Measurements from ENCODE around the gene RTTN.

- TF ChIP-seq, protein P1, sequence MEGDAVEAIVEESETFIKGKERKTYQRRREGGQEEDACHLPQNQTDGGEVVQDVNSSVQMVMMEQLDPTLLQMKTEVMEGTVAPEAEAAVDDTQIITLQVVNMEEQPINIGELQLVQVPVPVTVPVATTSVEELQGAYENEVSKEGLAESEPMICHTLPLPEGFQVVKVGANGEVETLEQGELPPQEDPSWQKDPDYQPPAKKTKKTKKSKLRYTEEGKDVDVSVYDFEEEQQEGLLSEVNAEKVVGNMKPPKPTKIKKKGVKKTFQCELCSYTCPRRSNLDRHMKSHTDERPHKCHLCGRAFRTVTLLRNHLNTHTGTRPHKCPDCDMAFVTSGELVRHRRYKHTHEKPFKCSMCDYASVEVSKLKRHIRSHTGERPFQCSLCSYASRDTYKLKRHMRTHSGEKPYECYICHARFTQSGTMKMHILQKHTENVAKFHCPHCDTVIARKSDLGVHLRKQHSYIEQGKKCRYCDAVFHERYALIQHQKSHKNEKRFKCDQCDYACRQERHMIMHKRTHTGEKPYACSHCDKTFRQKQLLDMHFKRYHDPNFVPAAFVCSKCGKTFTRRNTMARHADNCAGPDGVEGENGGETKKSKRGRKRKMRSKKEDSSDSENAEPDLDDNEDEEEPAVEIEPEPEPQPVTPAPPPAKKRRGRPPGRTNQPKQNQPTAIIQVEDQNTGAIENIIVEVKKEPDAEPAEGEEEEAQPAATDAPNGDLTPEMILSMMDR (optimal IDR thresholded peaks at IDR 0.05 in 1 of 3, IDR thresholded peaks at IDR 0.05 in 1 of 3, conservative IDR thresholded peaks at IDR 0.05 in 1 of 3; ENCODE audit: extremely low read depth in 1 of 3, insufficient read depth in 2 of 3, low read length in 3 of 3): no peak
- no peak for TF ChIP-seq EZH2 (IDR thresholded peaks at IDR 0.05; ENCODE audit: low read length)
These were observed 174.8 kb downstream of the RTTN start for GRCh38 chr18:70030728-70031127.

Data from keratinocyte (primary cell).